Uterus (tissue), 4 donors: ENCODE data around the gene PLAC9. TPM values are rescaled to one million over a fixed set of nuclear protein-coding genes. Genes with fewer than 3 reads are reported as not detected.
"Not testable (repeated sequence)": the region's sequence is repeated elsewhere in the genome, so short reads cannot be mapped to it uniquely, and the experiment has no call there.

Experiments
- DNase-seq, 2 donors: peaks; one replicate each; pipeline ENCODE4 v3.0.0-alpha.2; 2019 to 2020
- H3K27ac ChIP-seq, 2 donors: fragments of 200-600 bp; sonication (generic); 1 replicate in 1 of 2; 2 replicates in 1 of 2; pipeline ENCODE4 v1.5.1; 2016 to 2018
- H3K27me3 ChIP-seq, 2 donors: fragments of 200-600 bp; sonication (generic); one replicate each; pipeline ENCODE4 v1.5.1; 2018 to 2019; ENCODE audit warnings: control low read depth in 1 of 2
- H3K36me3 ChIP-seq, 2 donors: fragments of 200-600 bp; sonication (generic); one replicate each; pipeline ENCODE4 v1.5.1; 2019; ENCODE audit warnings: control low read depth in 1 of 2
- H3K4me1 ChIP-seq, 2 donors: fragments of 200-600 bp; sonication (generic); one replicate each; pipeline ENCODE4 v1.5.1; 2018 to 2019; ENCODE audit warnings: control low read depth in 1 of 2
- H3K4me3 ChIP-seq, 2 donors: fragments of 200-600 bp; sonication (generic); 1 replicate in 1 of 2; 2 replicates in 1 of 2; pipeline ENCODE4 v1.5.1; 2018 to 2019; ENCODE audit warnings: mild to moderate bottlenecking in 1 of 2
- H3K9me3 ChIP-seq, 2 donors: fragments of 200-600 bp; sonication (generic); one replicate each; pipeline ENCODE4 v1.5.1; 2019; ENCODE audit warnings: control low read depth in 1 of 2
- CTCF ChIP-seq, 4 experiments: fragments of 200-600 bp in 2 of 4; fragments of 450-650 bp in 2 of 4; sonication (generic) in 2 of 4; IDR thresholded peaks; one replicate each; pipeline ENCODE4 v1.5.1; 2016 to 2019; ENCODE audit warnings: antibody characterized with exemption in 4 of 4, mild to moderate bottlenecking in 2 of 4, moderate library complexity in 1 of 4
- POLR2A ChIP-seq, 2 donors: fragments of 450-650 bp; IDR thresholded peaks; one replicate each; pipeline ENCODE4 v1.6.1; 2016; ENCODE audit warnings: antibody characterized with exemption in 2 of 2, mild to moderate bottlenecking in 1 of 2, moderate library complexity in 1 of 2
- intact Hi-C: fragments of 100-400 bp; cut with DNase I; formaldehyde crosslinking; loops from one replicate; pipeline ENCODE4 v1.15.1; 2023; ENCODE audit warnings: low total_unique reads
- total RNA-seq, 4 donors: library from RNA; depleted of rRNA in 3 of 4; stranded (reverse); fragments of >200 nt in 3 of 4; gene quantifications; one replicate each; pipeline versions ENCODE4 v1.1.0 to v1.2.4, GENCODE V29; 2014 to 2023
- donor health status: DM: yes; HTN: yes; CAD: no.

PLAC9 gene
- 10 to 100 TPM; 24.5 to 91.7 (median 30.2) TPM for total RNA-seq

- H3K27ac ChIP-seq, result peak within 1 kb of the TSS; percentile 68 to 79
- no peaks in the 10 kb centered on the region for H3K27me3 ChIP-seq
- TF ChIP-seq POLR2A (IDR thresholded peaks at IDR 0.05), result no peak
- TF ChIP-seq CTCF (IDR thresholded peaks at IDR 0.05), result no peak
- H3K36me3 ChIP-seq, result no peaks in the 10 kb centered on the region
- peak within 1 kb of the TSS; percentile 21 to 41 for H3K4me3 ChIP-seq
- peaks cover 0 to 6% of the 10 kb centered on the region in 2 donors for H3K4me1 ChIP-seq
- DNase-seq, result peak in 1 of 2 donors; percentile 46
- intact Hi-C loops, result no loop called here
- no peaks in the 10 kb centered on the region for H3K9me3 ChIP-seq
Measured at GRCh38 chr10:80132299-80133139, at the start of gene PLAC9. TSS of gene PLAC9 (plus strand) at chr10:80132730. CDS start at chr10:80132763, 33 bp downstream.

DNA sequence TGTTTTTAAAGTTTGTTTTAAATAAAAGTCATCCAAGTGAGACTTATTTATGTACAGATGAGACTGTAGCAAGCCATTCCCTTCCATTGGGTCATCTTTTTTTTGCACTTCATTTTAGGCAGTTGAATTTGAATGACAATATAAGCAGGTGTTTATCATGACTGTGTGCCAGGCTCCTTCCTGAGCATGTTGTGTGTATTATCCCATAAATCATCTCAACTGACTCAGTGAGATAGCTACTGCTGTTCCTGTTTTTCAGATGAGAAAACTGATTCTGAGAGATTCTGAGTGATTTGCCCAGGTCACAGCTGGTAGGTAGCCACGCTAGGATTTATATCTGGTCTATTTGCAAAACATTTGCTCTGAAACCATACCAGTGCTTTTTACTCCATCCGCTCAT is 42.4 kb upstream of the PLAC9 start:
- no peak for DNase-seq
- H3K27me3 ChIP-seq, result no peaks in the 10 kb centered on the region
- H3K4me3 ChIP-seq, result no peak overlapping the region
- H3K36me3 ChIP-seq, result no peaks in the 10 kb centered on the region
- intact Hi-C loops, result no loop called here
- H3K27ac ChIP-seq, result no peak overlapping the region
- no peak for TF ChIP-seq CTCF (IDR thresholded peaks at IDR 0.05)
- no peak for TF ChIP-seq POLR2A (IDR thresholded peaks at IDR 0.05)
- no peaks in the 10 kb centered on the region for H3K4me1 ChIP-seq
- no peaks in the 10 kb centered on the region for H3K9me3 ChIP-seq

GRCh38 chr10:80094231-80094630 is 38.3 kb upstream of the PLAC9 start:
- intact Hi-C loops, result no loop called here
- TF ChIP-seq POLR2A (IDR thresholded peaks at IDR 0.05), result no peak
- no peak for TF ChIP-seq CTCF (IDR thresholded peaks at IDR 0.05)

GRCh38 chr10:80098272-80098671 is 34.3 kb upstream of the PLAC9 start:
- H3K9me3 ChIP-seq, H3K27ac ChIP-seq, H3K27me3 ChIP-seq, H3K4me3 ChIP-seq, H3K36me3 ChIP-seq, DNase-seq, intact Hi-C loops, H3K4me1 ChIP-seq: not testable (repeated sequence)

More at GRCh38 chr10:80094231-80094630, 38.3 kb upstream of the PLAC9 start:
- Histone ChIP-seq H3K27ac (no peak overlapping the region), H3K4me1 (no peaks in the 10 kb centered on the region), H3K9me3 (no peaks in the 10 kb centered on the region), H3K4me3 (no peak overlapping the region), H3K27me3 (no peaks in the 10 kb centered on the region), H3K36me3 (no peaks in the 10 kb centered on the region)
- DNase-seq, result no peak

DNA sequence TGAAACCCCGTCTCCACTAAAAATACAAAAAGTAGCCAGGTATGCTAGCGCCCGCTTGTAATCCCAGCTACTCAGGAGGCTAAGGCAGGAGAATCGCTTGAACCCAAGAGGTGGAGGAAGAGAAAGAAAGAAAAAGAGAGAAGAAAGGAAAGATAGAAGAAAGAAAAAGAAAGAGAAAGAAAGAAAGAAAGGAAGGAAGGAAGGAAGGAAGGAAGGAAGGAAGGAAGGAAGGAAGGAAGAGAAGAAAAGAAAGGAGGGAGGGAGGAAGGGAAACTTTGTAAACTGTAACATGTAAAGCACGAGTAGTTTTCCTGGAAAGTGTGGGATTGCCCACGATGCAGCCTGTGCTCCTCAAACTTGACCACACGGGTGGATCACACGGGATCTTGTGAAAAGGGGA is 33.2 kb upstream of the PLAC9 start:
- H3K27ac ChIP-seq, H3K9me3 ChIP-seq, H3K36me3 ChIP-seq, H3K4me1 ChIP-seq, H3K4me3 ChIP-seq, H3K27me3 ChIP-seq, intact Hi-C loops, DNase-seq: not testable (repeated sequence)

- no peaks in the 10 kb centered on the region for H3K9me3 ChIP-seq
- H3K27ac ChIP-seq, result no peak overlapping the region
- H3K4me1 ChIP-seq, result peaks cover 0 to 5% of the 10 kb centered on the region in 2 donors
- H3K4me3 ChIP-seq, result no peak overlapping the region
- H3K36me3 ChIP-seq, result no peaks in the 10 kb centered on the region
- TF ChIP-seq CTCF (IDR thresholded peaks at IDR 0.05) (no peak), POLR2A (IDR thresholded peaks at IDR 0.05) (no peak)
- H3K27me3 ChIP-seq, result no peaks in the 10 kb centered on the region
- DNase-seq, result no peak
- intact Hi-C loops, result no loop called here
Measured at GRCh38 chr10:80100116-80100515, 32.4 kb upstream of the PLAC9 start.
